Loucy (cell line): Measurements from ENCODE around the gene TAF3.

Experiments used
- CTCF ChIP-seq: fragments of 200-600 bp; sonication (generic); conservative IDR thresholded peaks from 2 replicates; pipeline ENCODE4 v1.5.1; 2014; ENCODE audit warnings: mild to moderate bottlenecking, antibody characterized with exemption, low read length
- EZH2phosphoT487 ChIP-seq: fragments of 200-600 bp; IDR thresholded peaks from 2 replicates; pipeline ENCODE4 v1.6.1; 2018; ENCODE audit warnings: antibody characterized with exemption, mild to moderate bottlenecking, moderate library complexity, borderline replicate concordance

- no peak for TF ChIP-seq CTCF
- TF ChIP-seq EZH2phosphoT487: no peak
Measured at GRCh38 chr10:8060010-8060703, 241.9 kb downstream of the TAF3 start.
